NCI-H146 treated with DMSO at 0.1 percent for 48 hours (cell line): ENCODE measurements around the gene ARAP3.
A peak's percentile ranks its signal among the peaks of the same experiment; 100 is the strongest.
"Not testable (repeated sequence)": the region's sequence is repeated elsewhere in the genome, so short reads cannot be mapped to it uniquely, and the experiment has no call there.

Source experiments
- DNase-seq: peaks from one replicate; lab custom pipeline; 2025; ENCODE audit not compliant: unreplicated experiment; lab: John Stamatoyannopoulos, UW

The ARAP3 gene

DNA sequence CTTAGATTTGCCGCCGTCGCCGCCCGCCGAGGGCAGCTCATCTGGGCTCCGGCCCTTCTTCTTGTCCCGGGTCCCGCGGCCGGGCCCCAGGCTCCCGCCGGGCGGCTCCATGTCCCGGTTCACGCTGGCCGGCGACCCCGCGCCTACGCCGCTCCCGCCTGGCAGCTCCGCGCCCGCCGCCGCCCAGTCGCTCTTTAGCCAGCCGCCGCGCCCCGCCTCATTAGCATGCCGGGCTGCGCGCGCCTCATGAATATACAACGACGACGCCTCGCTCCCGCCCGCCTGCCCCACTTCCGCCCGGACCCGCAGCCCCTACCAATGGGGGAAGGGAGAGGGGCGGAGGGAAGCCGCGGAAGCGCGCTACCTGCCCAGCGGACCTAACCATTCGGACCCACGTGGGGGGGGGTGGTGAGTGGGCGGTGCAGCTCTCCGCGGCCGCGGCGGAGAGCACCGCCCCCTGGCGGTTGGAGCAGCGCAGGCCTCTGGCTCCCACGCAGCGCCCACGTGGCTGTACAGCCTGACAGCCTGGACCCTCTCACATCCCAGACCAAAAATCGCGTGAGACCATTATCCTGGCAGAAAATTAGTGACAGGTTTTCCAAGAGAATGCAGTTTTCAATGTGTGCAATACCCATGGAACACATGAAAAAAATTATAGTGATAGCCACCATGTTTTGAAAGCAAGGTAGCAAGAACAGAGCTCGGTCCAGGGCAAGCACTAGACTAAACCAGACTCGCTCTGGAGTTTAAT lies 63.1 kb downstream of the ARAP3 start, which contains the start of gene DIAPH1:
Gene DIAPH1, minus strand, starts transcription at position 197 of the 751 bp plus-strand sequence. Its CDS starts 86 bp downstream, at position 111.
- peak; percentile 87 for DNase-seq

- DNase-seq, result peak; percentile 32
These were observed 63.8 kb downstream of the ARAP3 start for GRCh38 chr5:141618030-141618803.

DNA sequence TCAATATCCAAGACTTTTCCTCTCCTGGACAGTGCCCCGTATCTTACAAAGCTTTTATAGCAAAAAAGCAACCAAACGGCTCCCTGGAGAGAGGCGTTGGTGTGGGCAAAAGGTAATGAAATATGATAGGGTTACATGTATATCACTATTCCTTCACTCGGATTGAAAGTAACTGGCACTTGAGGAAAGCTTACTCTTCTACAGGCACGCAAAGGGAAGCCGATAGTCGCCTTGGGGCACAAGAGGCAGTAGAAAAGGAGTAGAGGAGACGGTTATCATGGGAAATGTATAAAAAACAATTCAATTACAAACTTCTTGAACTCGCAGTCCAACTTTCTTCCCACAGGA lies 64.4 kb downstream of the ARAP3 start:
- DNase-seq, result no peak

GRCh38 chr5:141617128-141617527 lies 64.9 kb downstream of the ARAP3 start:
- DNase-seq, result no peak

- no peak for DNase-seq
These were observed 65.9 kb downstream of the ARAP3 start for GRCh38 chr5:141615991-141616720.

DNA sequence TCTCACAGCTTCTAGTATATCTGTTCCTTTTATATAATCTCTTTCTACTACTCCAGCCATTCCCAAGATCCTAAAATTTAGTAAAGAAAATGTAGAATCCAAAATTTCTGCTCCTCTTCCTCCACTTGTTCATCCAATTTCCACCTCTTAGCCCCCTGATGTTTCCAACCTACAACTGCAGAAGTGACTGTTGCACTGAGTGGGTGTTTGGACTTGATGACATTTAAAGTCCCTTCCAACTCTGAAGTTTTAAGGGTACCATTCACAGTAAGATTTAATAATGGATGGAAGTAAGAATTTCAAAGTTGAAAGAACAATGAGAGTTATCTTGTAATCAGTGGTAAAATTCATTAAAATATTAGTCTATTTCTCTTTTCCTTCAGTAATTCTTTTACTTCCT lies 68.7 kb downstream of the ARAP3 start:
- DNase-seq, result no peak

DNA sequence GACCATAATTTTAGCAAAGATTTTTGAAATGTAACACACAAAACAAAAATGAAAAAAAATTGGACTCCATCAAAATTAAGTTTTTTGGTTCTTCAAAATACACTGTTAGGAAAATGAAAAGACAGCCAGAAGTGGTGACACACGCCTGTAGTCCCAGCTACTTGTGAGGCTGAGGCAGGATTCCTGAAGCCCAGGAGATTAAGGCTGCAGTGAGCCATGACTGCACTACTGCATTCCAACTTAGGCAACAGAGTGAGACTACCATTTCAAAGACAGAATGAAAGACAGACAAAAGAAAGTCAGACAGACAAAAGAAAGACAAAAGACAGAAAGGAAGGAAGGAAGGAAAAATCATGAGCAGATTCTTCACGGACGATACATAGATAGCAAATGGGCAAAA lies 70.7 kb downstream of the ARAP3 start:
- no peak for DNase-seq

- not testable (repeated sequence) for DNase-seq
These were observed 72.1 kb downstream of the ARAP3 start for GRCh38 chr5:141609921-141610320.

DNA sequence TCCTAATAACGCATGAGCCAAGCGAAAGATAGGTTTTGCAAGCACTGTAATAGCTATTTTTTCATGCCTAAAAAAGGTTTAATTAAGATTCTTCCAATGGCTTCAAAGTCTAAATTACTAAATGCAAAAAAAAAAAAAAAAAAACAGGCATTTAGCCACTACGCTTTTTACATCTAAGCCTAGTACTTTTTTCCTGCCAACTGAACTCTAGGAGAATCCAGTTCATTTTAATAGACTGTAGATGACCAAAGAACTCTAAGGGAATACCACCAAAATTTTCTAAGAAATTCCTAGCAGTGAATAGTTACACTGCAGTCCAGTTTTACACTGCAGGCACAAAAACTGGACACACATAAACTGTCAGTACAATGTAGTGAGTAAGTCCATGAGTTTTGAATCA lies 73.0 kb downstream of the ARAP3 start:
- DNase-seq, result no peak

- DNase-seq, result no peak
These were observed 73.5 kb downstream of the ARAP3 start for GRCh38 chr5:141608557-141608956.

DNA sequence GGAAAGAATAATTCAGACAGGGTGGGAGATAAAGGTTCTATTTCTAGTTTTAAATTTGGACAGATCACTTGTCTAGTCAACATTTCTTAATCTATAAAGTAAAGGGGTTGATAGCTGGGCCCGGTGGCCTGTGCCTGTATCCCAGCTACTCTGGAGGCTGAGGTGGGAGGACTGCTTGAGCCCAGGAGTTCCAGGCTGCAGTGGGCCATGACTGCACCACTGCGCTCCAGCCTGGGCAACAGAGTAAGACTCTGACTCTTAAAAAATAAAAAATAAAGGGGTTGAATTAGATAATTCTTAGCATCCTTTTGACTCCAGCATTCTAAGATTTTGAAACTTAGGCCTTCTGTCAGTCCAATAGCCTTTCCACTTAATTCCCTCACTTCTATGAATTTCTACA lies 74.0 kb downstream of the ARAP3 start:
- DNase-seq, result no peak

DNA sequence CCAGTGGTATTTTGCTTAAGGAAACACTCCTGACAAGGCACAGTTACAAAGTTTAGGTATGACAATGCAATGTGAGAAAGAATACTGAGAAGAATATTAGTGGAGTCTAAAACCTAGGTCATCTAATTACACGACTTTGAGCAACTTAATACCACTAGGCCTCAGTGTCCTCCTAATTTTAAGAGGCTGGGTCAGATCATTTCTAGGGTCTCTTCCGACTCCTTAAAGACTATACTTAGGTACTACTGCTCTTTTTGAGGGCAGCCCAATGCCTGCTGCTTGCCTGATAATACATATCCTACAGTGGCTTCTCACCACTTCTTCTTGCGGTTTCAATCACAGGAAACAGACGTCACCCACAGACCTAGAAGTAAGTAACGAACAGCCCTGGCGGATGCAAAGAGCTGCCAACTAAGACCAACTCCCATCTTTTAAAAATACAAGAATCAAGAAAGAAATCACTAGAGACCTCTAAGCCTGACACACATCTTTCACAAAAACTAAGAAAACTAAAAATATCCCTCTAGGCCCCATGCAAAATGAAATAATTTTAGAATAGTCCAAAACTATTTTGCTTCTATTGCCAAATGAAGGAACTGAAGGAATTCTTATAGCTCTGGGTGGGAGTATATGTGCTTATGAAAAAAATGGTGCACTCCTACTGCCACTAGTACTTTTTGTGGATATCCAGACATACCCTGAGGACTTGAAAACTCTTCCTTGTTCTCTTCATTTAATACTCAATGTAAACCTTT lies 76.3 kb downstream of the ARAP3 start:
- DNase-seq, result no peak

DNA sequence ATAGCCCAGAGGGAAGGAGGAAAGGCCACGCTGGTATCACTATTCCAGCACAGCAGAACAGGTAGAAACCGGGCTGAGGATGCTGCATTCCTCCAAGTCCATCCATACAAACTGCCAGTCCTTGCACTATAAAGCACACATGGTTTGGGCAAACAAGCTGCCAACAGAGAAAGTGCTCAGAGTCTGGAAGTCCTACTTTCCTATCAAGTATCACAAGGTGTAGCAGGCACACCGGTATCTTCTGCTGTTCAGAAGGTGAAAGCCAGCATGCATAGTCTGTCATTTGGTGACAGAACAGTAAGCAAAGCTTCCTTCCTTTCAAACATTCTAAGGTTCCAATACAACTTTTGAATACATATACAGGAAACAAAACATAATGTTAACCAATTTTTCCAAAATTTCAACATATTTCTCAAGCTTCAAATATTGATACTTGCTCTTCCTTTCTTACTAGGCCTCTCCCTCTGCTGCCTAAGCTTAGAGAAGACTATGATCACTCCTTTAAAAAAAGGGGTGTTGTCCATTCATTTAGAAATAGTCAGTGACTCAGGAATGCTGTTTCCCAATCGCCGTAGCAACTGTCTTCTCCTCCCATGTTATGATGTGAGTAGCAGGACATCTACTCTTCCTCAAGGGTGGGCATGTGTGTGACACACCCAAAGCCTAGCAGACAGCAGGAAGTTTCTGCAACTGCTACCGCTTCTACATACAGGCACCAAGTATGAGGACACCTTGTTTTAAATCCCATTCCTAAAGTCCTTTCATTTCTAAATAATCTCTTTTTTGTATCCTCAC lies 77.9 kb downstream of the ARAP3 start:
- no peak for DNase-seq
